B cell (primary cell): ENCODE measurements around the gene ZFC3H1. TPM values are rescaled to one million over a fixed set of nuclear protein-coding genes. Genes with fewer than 3 reads are reported as not detected.

Source experiments
- ATAC-seq: fragments of 200-7000 bp; cut with Tn5 transposase; one replicate; pipeline ENCODE4 v1.10.0; 2021; ENCODE audit warnings: low read depth, mild to moderate bottlenecking, moderate number of reproducible peaks, moderate library complexity
- CTCF ChIA-PET: fragments of 350-600 bp; sonication (Branson Sonifier 250); formaldehyde crosslinking; loops from one replicate; lab custom pipeline; 2021; ENCODE audit warnings: antibody characterized with exemption, inconsistent platforms; lab: Charles Lee
- POLR2A ChIA-PET: fragments of 350-600 bp; sonication (Branson Sonifier 250); formaldehyde crosslinking; loops from one replicate; lab custom pipeline; 2021; ENCODE audit warnings: antibody characterized with exemption; lab: Charles Lee
- DNase-seq: peaks from one replicate; pipeline ENCODE4 v3.0.0; 2013
- H2AFZ ChIP-seq: 2 replicates; pipeline ENCODE4 v1.6.1; 2012; ENCODE audit warnings: mild to moderate bottlenecking, low read depth, low read length; ENCODE audit not compliant: insufficient read depth, poor library complexity, severe bottlenecking
- H3K27ac ChIP-seq, 2 donors: 1 replicate in 1 of 2; 2 replicates in 1 of 2; pipeline ENCODE4 v1.5.1; 2012 to 2013; ENCODE audit warnings: low read length in 2 of 2, mild to moderate bottlenecking in 2 of 2, moderate library complexity in 1 of 2
- H3K27me3 ChIP-seq, 4 experiments: fragments of 200-600 bp in 1 of 4; sonication (generic) in 1 of 4; replicated peaks in 1 of 4; 1 replicate in 2 of 4; 2 replicates in 2 of 4; pipeline versions ENCODE4 v1.6.1 to v1.7.0; 2013 to 2016; ENCODE audit warnings: low read length in 3 of 4, mild to moderate bottlenecking in 2 of 4, mixed read lengths in 1 of 4, moderate library complexity in 1 of 4; ENCODE audit not compliant: insufficient read depth in 4 of 4, control insufficient read depth in 3 of 4; ENCODE audit errors: control extremely low read depth in 1 of 4
- H3K36me3 ChIP-seq, 2 experiments: replicated peaks in 1 of 2; 1 replicate in 1 of 2; 2 replicates in 1 of 2; pipeline versions ENCODE4 v1.6.1 to v1.7.1; 2013; ENCODE audit warnings: low read length in 1 of 2; ENCODE audit not compliant: insufficient read depth in 2 of 2, control insufficient read depth in 1 of 2; ENCODE audit errors: control extremely low read depth in 1 of 2, extremely low read depth in 1 of 2
- H3K4me1 ChIP-seq, 2 donors: fragments of 200-600 bp in 1 of 2; sonication (generic) in 1 of 2; 1 replicate in 1 of 2; 2 replicates in 1 of 2; pipeline versions ENCODE4 v1.5.1 to v1.6.1; 2013 to 2017; ENCODE audit warnings: low read length in 2 of 2; ENCODE audit not compliant: control insufficient read depth in 2 of 2, insufficient read depth in 2 of 2
- H3K4me2 ChIP-seq: replicated peaks from 2 replicates; pipeline ENCODE3; 2012; ENCODE audit warnings: mild to moderate bottlenecking, low read depth, low read length; ENCODE audit not compliant: poor library complexity, severe bottlenecking
- H3K4me3 ChIP-seq, 5 experiments: fragments of 200-600 bp in 1 of 5; sonication (generic) in 1 of 5; 1 replicate in 3 of 5; 2 replicates in 2 of 5; pipeline versions ENCODE4 v1.5.1 to v1.7.0; 2011 to 2016; ENCODE audit warnings: low read length in 4 of 5, mild to moderate bottlenecking in 4 of 5, low read depth in 2 of 5, control low read depth in 1 of 5, moderate library complexity in 1 of 5; ENCODE audit not compliant: insufficient read depth in 1 of 5; ENCODE audit errors: control extremely low read depth in 1 of 5, extremely low read depth in 1 of 5
- H3K79me2 ChIP-seq: fragments of 200-600 bp; sonication (generic); one replicate; pipeline ENCODE4 v1.6.0; 2016; ENCODE audit warnings: low read length; ENCODE audit not compliant: control insufficient read depth, insufficient read depth
- H3K9ac ChIP-seq: fragments of 200-600 bp; sonication (generic); 2 replicates; pipeline ENCODE4 v1.6.1; 2017; ENCODE audit warnings: mild to moderate bottlenecking, low read length, moderate library complexity
- H3K9me3 ChIP-seq, 3 donors: one replicate each; pipeline versions ENCODE4 v1.6.1 to v1.7.1; 2013; ENCODE audit warnings: low read length in 2 of 3; ENCODE audit not compliant: control insufficient read depth in 2 of 3, insufficient read depth in 1 of 3; ENCODE audit errors: control extremely low read depth in 1 of 3
- H4K20me1 ChIP-seq: 2 replicates; pipeline ENCODE4 v1.6.0; 2012; ENCODE audit warnings: mild to moderate bottlenecking, low read length; ENCODE audit not compliant: insufficient read depth, control insufficient read depth, poor library complexity, severe bottlenecking
- H3K27ac Mint-ChIP-seq: one replicate; pipeline ENCODE4 v1.8.0; 2021; ENCODE audit warnings: mixed read lengths
- H3K27me3 Mint-ChIP-seq: one replicate; pipeline ENCODE4 v1.8.0; 2021; ENCODE audit warnings: mixed read lengths
- H3K4me1 Mint-ChIP-seq: one replicate; pipeline ENCODE4 v1.8.0; 2021; ENCODE audit warnings: mixed read lengths
- H3K4me3 Mint-ChIP-seq: one replicate; pipeline ENCODE4 v1.8.0; 2021; ENCODE audit warnings: mixed read lengths
- H3K9me3 Mint-ChIP-seq: one replicate; pipeline ENCODE4 v1.8.0; 2022; ENCODE audit warnings: mixed read lengths; ENCODE audit not compliant: insufficient read depth
- EZH2 ChIP-seq: IDR thresholded peaks from 2 replicates; pipeline ENCODE4 v1.6.1; 2012; ENCODE audit warnings: borderline replicate concordance, low read depth, mild to moderate bottlenecking, moderate library complexity, low read length; ENCODE audit not compliant: insufficient read depth, poor library complexity, severe bottlenecking
- WGBS: methylation state at CpG from one replicate; pipeline ENCODE4 v1.1.5; 2013; ENCODE audit warnings: missing lambda C conversion rate; ENCODE audit not compliant: insufficient coverage; 5-methylcytosine and 5-hydroxymethylcytosine counted together
- intact Hi-C: fragments of 100-400 bp; cut with micrococcal nuclease; formaldehyde crosslinking; loops from one replicate; pipeline ENCODE4 v1.10.0; 2022
- polyA plus RNA-seq: library from polyadenylated mRNA; depleted of rRNA; stranded (reverse); fragments of >200 nt; gene quantifications from 2 replicates; pipeline ENCODE4 v1.2.3, GENCODE V29; 2012
- total RNA-seq, 2 donors: library from RNA; stranded (reverse); fragments of 120-200 nt in 1 of 2; gene quantifications; 1 replicate in 1 of 2; 2 replicates in 1 of 2; pipeline versions ENCODE4 v1.2.3 to v1.2.4, GENCODE V29; 2013 to 2022
- TF ChIP-seq, protein P1 (sequence below): fragments of 200-600 bp; IDR thresholded peaks from one replicate; pipeline ENCODE4 v1.8.0; 2022; ENCODE audit warnings: antibody characterized with exemption, mild to moderate bottlenecking

ZFC3H1 gene
- total and polyA plus RNA-seq, 2 donors (not counting 1 experiment from before 2014, with no cell fraction given) = 55.9 to 141 TPM

DNA sequence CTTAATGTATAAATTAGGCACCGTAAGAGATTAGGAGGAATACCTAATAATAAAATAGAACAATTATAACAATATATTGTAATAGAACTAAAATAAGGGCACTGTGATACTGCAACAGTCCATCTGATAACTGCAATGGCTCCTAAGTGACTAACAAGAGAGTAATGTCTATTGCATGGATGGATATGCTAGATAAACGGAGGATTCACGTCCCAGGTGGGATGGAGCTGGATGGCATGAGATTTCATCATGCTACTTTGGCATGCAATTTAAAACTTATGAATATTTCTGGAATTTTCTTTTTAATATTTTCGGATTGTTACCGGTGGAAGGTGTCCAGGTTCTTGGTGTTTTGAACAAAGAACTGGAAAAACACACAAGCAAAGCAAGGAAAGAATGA lies 20.0 kb upstream of the ZFC3H1 start:
- Histone ChIP-seq H3K9ac (no peak overlapping the region), H3K79me2 (peaks cover 43% of the 10 kb centered on the region), H3K36me3 (no peaks in the 10 kb centered on the region), H3K4me3 (no peak overlapping the region), H3K9me3 (no peaks in the 10 kb centered on the region), H2AFZ (peak overlapping the region; percentile 80), H3K4me1 (peaks cover 31 to 34% of the 10 kb centered on the region in 2 donors), H3K4me2 (peak overlapping the region; percentile 86), H3K27ac (peak overlapping the region; percentile 83 to 95), H4K20me1 (no peaks in the 10 kb centered on the region), H3K27me3 (no peaks in the 10 kb centered on the region)
- Mint-ChIP-seq H3K4me1 (peaks cover 26% of the 10 kb centered on the region), H3K4me3 (no peak overlapping the region), H3K27ac (no peak overlapping the region), H3K9me3 (no peaks in the 10 kb centered on the region), H3K27me3 (no peaks in the 10 kb centered on the region)
- intact Hi-C loops = no loop called here
- ATAC-seq (no peak), DNase-seq (no peak)
- WGBS = 90% methylated on average over 2 of the region's 5 CpGs
- ChIA-PET CTCF (interaction anchor here (1.0 to 6.1 kb wide), 5 partner anchors 18 to 96 kb away, joined by 3 to 68 read pairs (median 11); partner anchors contain the start of genes THAP2 and ZFC3H1), POLR2A (interaction anchor here (5.7 kb wide), 1 partner anchor 20 kb away, joined by 95 read pairs; the partner anchor contains the start of genes THAP2 and ZFC3H1)
- TF ChIP-seq, protein P1, sequence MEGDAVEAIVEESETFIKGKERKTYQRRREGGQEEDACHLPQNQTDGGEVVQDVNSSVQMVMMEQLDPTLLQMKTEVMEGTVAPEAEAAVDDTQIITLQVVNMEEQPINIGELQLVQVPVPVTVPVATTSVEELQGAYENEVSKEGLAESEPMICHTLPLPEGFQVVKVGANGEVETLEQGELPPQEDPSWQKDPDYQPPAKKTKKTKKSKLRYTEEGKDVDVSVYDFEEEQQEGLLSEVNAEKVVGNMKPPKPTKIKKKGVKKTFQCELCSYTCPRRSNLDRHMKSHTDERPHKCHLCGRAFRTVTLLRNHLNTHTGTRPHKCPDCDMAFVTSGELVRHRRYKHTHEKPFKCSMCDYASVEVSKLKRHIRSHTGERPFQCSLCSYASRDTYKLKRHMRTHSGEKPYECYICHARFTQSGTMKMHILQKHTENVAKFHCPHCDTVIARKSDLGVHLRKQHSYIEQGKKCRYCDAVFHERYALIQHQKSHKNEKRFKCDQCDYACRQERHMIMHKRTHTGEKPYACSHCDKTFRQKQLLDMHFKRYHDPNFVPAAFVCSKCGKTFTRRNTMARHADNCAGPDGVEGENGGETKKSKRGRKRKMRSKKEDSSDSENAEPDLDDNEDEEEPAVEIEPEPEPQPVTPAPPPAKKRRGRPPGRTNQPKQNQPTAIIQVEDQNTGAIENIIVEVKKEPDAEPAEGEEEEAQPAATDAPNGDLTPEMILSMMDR = no peak
- no peak for TF ChIP-seq EZH2

DNA sequence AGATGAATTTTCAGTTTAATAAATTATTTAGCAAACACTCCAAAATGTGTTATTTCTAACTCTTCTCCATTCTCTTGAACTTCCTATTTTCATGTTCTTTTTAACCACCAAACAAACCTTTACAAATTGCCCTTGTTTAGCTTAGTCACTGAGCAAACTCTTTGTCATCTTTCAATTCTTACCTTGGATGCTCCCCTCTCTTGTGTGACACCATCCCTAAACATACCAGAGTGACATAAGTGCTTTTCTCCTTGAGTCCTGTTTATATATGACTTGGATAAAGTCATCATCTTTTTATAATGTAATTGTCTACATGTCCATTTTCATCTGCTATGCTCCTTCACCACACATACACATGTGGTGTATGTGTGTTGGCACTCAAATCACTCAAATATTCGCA lies 18.8 kb upstream of the ZFC3H1 start:
- Histone ChIP-seq H3K4me2 (no peak overlapping the region), H3K9me3 (no peaks in the 10 kb centered on the region), H3K27me3 (no peaks in the 10 kb centered on the region), H3K27ac (no peak overlapping the region), H3K4me3 (no peak overlapping the region), H3K9ac (no peak overlapping the region), H2AFZ (no peak overlapping the region), H3K79me2 (peaks cover 31% of the 10 kb centered on the region), H3K4me1 (peaks cover 22 to 25% of the 10 kb centered on the region in 2 donors), H3K36me3 (no peaks in the 10 kb centered on the region), H4K20me1 (no peaks in the 10 kb centered on the region)
- TF ChIP-seq, protein P1 = no peak
- TF ChIP-seq EZH2 = no peak
- no CpG with 5 or more reads among the region's 1 CpG for WGBS
- intact Hi-C loops = no loop called here
- H3K9me3 Mint-ChIP-seq = no peaks in the 10 kb centered on the region
- H3K27me3 Mint-ChIP-seq = no peaks in the 10 kb centered on the region
- no peak for DNase-seq
- POLR2A ChIA-PET = no interaction called here
- peaks cover 15% of the 10 kb centered on the region for H3K4me1 Mint-ChIP-seq
- CTCF ChIA-PET = no interaction called here
- no peak overlapping the region for H3K4me3 Mint-ChIP-seq
- no peak overlapping the region for H3K27ac Mint-ChIP-seq
- no peak for ATAC-seq
